Right lobe of liver (tissue), 4 donors: ENCODE measurements around the gene LRRC9.

Experiments used
- POLR2A ChIP-seq: fragments of 450-650 bp; IDR thresholded peaks from one replicate; pipeline ENCODE4 v1.6.1; 2017; ENCODE audit warnings: antibody characterized with exemption, mild to moderate bottlenecking
- TF ChIP-seq, protein P1 (sequence below), 4 donors: fragments of 200-600 bp in 3 of 4; fragments of 450-650 bp in 1 of 4; IDR thresholded peaks; one replicate each; pipeline versions ENCODE4 v1.5.1 to v1.8.0; 2016 to 2022; ENCODE audit warnings: antibody characterized with exemption in 4 of 4, mild to moderate bottlenecking in 2 of 4
- donor health status: DM: no; HTN: no; CAD: no.
- donor health status: DM: no; HTN: no; CAD: no.
- donor health status: DM: no; HTN: yes; CAD: no.

DNA sequence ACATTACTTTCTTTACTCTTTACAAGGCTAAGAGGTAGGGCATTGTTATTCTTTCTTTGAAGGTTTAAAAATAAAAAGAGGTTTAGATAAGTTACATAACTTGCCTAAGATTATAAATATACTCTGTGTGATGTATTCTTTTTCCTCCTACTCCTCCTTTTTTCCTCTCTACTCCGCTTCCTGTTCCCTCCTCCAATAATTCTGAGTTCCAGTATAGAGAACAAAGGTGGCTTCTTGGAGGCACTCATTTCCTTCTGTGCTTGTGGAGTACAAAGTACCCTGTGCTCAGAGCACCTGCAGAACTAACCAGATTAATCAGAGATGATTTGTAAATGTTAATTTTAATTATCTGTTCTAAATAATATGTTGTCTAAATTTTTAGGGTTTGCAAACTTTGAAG is 11.3 kb downstream of the LRRC9 start:
- TF ChIP-seq, protein P1, sequence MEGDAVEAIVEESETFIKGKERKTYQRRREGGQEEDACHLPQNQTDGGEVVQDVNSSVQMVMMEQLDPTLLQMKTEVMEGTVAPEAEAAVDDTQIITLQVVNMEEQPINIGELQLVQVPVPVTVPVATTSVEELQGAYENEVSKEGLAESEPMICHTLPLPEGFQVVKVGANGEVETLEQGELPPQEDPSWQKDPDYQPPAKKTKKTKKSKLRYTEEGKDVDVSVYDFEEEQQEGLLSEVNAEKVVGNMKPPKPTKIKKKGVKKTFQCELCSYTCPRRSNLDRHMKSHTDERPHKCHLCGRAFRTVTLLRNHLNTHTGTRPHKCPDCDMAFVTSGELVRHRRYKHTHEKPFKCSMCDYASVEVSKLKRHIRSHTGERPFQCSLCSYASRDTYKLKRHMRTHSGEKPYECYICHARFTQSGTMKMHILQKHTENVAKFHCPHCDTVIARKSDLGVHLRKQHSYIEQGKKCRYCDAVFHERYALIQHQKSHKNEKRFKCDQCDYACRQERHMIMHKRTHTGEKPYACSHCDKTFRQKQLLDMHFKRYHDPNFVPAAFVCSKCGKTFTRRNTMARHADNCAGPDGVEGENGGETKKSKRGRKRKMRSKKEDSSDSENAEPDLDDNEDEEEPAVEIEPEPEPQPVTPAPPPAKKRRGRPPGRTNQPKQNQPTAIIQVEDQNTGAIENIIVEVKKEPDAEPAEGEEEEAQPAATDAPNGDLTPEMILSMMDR (IDR thresholded peaks at IDR 0.05): no peak
- TF ChIP-seq POLR2A: no peak
